ENCODE measurements around the gene C9.
"Not testable (repeated sequence)": the region's sequence is repeated elsewhere in the genome, so short reads cannot be mapped to it uniquely, and the experiment has no call there.

Gene C9

GRCh38 chr5:39370555-39371366, 6.5 kb upstream of the C9 start:
- DNase-seq, result no peak

- DNase-seq, result no peak
Measured at GRCh38 chr5:39369123-39369815, 5.0 kb upstream of the C9 start.

- DNase-seq, result no peak
Measured at GRCh38 chr5:39368116-39368515, 3.8 kb upstream of the C9 start.

DNA sequence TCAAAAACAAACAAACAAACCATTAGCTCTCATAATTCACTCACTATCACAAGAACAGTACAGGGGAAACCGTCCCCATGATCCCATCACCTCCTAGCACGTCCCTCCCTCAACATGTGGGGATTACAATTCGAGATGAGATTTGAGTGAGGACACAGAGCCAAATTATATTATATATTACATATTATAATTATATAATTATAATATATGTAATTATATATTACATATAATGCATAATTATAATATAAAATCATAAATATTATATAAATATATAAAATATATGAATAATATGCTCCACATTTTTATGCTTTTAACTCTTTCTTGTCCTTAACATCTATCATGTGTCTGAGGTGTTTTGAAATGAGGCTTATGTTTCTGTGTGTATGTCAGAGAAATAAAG, 3.4 kb upstream of the C9 start:
- DNase-seq, result no peak

DNA sequence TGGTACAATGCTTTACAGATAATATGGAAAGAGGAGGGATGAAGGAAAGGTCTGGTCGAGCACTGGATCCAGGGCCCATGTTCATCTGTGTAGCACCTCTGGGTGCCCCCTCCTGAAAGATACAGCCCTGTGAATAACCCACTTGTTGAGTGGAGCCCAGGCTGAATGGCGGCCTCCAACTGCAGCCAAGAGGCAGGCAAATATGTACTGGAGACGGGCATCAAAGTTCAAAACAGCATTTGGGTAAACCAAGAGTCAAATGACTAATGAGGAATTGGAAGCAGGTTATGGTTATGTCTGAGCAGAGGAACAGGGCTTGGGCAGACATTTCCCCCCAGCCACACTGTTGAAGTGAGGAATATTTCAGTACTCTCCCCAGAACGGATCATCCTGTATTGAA, 1.1 kb downstream of the C9 start:
- no peak for DNase-seq

- no peak for DNase-seq
Measured at GRCh38 chr5:39362646-39363045, 1.6 kb downstream of the C9 start.

- DNase-seq, result no peak
Measured at GRCh38 chr5:39361306-39361705, 3.0 kb downstream of the C9 start.

GRCh38 chr5:39360471-39361111, 3.7 kb downstream of the C9 start:
- DNase-seq, result no peak

DNA sequence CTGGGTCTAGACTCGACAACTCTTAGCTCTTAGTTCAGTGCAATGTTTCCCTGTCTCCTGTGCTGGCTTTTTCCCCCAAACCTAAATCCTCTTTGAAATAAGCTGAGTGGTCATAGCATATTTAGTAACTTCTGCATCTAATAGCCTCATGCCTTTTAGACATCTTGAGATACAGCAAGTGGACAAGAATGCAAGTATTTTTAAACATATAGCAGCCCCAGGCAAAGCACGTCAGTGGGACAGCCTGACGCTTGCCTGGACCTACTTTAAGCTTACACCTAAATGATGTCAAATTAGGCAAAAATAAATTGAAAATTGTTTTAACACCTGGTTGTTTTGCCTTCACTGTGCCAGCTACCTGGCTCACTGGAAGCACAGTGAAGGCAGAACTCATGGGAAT, 8.0 kb downstream of the C9 start:
- no peak for DNase-seq

- no peak for DNase-seq
Measured at GRCh38 chr5:39355324-39355723, 9.0 kb downstream of the C9 start.

DNA sequence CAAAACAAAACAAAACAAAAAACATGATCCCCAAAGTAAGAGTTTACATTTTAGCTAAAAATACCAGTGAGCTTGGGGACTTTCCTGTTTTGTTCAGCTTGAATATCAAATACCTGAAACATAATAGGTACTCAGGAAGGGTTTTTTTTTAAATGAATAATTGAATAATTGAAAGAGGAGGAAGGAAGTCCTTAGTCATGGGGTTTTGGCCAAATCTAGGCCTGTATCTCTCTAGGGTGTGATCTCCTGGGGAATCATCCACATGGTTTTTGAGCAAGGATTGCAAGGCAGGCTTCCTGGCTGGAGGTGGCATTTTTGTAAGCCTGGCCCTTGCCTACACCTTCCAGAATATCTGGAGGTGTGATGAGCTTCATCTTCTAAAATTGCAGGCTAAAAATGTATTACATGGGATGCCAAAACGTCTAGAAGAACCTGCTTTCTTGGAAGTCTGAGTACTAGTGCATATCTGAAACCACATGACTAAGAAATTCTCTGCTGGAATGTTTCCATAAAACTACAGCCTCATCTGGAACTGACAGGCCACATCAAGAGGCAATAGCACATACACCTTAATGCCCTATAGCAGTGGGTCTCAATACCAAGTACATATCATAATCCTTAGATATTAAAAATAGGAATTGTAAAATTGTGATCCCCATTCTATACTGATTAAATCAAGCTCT, 10.4 kb downstream of the C9 start:
- no peak for DNase-seq

DNA sequence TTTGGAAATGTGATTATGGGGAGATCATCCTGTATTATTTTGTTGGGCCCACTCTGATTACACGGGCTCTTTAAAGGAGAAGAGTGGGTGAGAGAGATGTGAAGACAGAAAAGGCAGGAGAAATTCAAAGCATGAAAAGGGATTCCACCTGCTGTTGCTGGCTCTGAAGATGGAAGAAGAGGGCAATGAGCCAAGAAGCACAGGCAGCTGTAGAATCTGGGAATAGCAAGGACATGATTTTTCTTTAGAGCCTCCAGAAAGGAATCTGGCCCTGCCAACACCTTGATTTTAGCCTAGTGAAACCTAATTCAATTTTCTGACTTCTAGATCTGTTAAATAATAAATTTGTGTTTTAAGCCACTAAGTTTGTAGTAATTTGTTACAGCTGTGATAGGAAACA, 11.3 kb downstream of the C9 start:
- no peak for DNase-seq

GRCh38 chr5:39352170-39352569, 12.1 kb downstream of the C9 start:
- DNase-seq, result no peak

GRCh38 chr5:39349484-39349883, 14.8 kb downstream of the C9 start:
- no peak for DNase-seq

GRCh38 chr5:39342460-39342859, 21.8 kb downstream of the C9 start:
- no peak for DNase-seq

- DNase-seq, result no peak
Measured at GRCh38 chr5:39341896-39342295, 22.4 kb downstream of the C9 start.

GRCh38 chr5:39340506-39340905, 23.8 kb downstream of the C9 start:
- DNase-seq, result no peak

- no peak for DNase-seq
Measured at GRCh38 chr5:39337252-39337915, 26.9 kb downstream of the C9 start.

- DNase-seq, result not testable (repeated sequence)
Measured at GRCh38 chr5:39334296-39334695, 30.0 kb downstream of the C9 start.

- DNase-seq, result no peak
Measured at GRCh38 chr5:39333104-39333503, 31.2 kb downstream of the C9 start.

GRCh38 chr5:39331861-39332381, 32.4 kb downstream of the C9 start:
- DNase-seq, result no peak

- DNase-seq, result no peak
Measured at GRCh38 chr5:39328731-39329130, 35.6 kb downstream of the C9 start.

GRCh38 chr5:39323542-39323941, 40.8 kb downstream of the C9 start:
- DNase-seq, result no peak

Data from NCI-H2029 (cell line).